Measurements from ENCODE around the gene MRAP2. TPM values are rescaled to one million over a fixed set of nuclear protein-coding genes. Genes with fewer than 3 reads are reported as not detected.
"Not testable (repeated sequence)": the region's sequence is repeated elsewhere in the genome, so short reads cannot be mapped to it uniquely, and the experiment has no call there.

MRAP2 gene
- polyA plus RNA-seq, 10 donors = 13.7 to 30.6 (median 23.2) TPM

- DNase-seq = peak in 1 of 3 donors; percentile 5
Observed at GRCh38 chr6:84119277-84119676, 85.7 kb downstream of the MRAP2 start.

- no peak for DNase-seq
Observed at GRCh38 chr6:84123186-84123585, 89.6 kb downstream of the MRAP2 start.

- DNase-seq = not testable (repeated sequence)
Observed at GRCh38 chr6:84129588-84129987, 96.0 kb downstream of the MRAP2 start.

- not testable (repeated sequence) for DNase-seq
Observed at GRCh38 chr6:84133385-84133784, 99.8 kb downstream of the MRAP2 start.

- DNase-seq = no peak
Observed at GRCh38 chr6:84135291-84135690, 101.7 kb downstream of the MRAP2 start.

GRCh38 chr6:84136364-84137050, 102.9 kb downstream of the MRAP2 start:
- DNase-seq = no peak

GRCh38 chr6:84137051-84137375, 103.4 kb downstream of the MRAP2 start:
- peak; percentile 21 to 45 (median 24) for DNase-seq

GRCh38 chr6:84137989-84138575, 104.5 kb downstream of the MRAP2 start:
- DNase-seq = no peak

GRCh38 chr6:84139311-84139710, 105.7 kb downstream of the MRAP2 start:
- no peak for DNase-seq

Other genes with a start within 250 kb of the MRAP2 start
- under 1 TPM in 1 of 10 donors, not detected in 9; 0.34 TPM for gene RIPPLY2, start 180.4 kb upstream of the MRAP2 start, polyA plus RNA-seq (ENCODE audit: insufficient read length in 10 of 10)
- 10 to 100 TPM in 9 of 10 donors, 1 to 10 TPM in 1; 9.9 to 15.1 (median 12.7) TPM for gene CYB5R4, start 174.1 kb upstream of the MRAP2 start, polyA plus RNA-seq (ENCODE audit: insufficient read length in 10 of 10)
- 1 to 10 TPM; 5.1 to 8.5 (median 7.1) TPM for gene CEP162, start 193.9 kb downstream of the MRAP2 start, polyA plus RNA-seq (ENCODE audit: insufficient read length in 10 of 10)

Data from muscle of back (tissue), 11 donors.